ENCODE data around the gene PLA1A.
A peak's percentile ranks its signal among the peaks of the same experiment; 100 is the strongest.

Gene PLA1A

DNA sequence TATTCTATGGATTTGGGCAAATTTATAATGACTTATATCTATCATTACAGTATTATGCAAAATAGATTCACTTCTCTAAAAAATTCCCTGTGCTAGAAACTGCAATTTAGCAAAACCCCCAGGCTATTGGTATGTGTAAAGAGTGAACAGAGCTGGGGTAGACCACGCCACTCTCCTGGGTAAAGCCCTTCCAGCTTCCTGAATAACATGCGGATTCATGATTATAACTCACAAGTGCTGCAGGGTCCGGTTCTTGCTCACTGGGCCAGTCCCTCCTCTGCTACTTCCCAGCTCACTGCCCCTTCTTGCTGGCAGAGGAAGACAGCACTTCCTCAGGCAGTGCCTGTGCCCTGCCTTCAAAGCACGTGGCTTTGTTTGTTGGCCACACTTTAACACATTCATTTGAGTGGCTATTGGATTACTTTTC lies 42.4 kb upstream of the PLA1A start:
- TF ChIP-seq CTCF (conservative IDR thresholded peaks at IDR 0.05; ENCODE audit: control insufficient read depth, insufficient read depth, low read depth, low read length) = no peak
- H3K4me3 ChIP-seq (ENCODE audit: control insufficient read depth, low read depth, low read length) = no peak overlapping the region
- no peak for DNase-seq (ENCODE audit: low read depth)

DNA sequence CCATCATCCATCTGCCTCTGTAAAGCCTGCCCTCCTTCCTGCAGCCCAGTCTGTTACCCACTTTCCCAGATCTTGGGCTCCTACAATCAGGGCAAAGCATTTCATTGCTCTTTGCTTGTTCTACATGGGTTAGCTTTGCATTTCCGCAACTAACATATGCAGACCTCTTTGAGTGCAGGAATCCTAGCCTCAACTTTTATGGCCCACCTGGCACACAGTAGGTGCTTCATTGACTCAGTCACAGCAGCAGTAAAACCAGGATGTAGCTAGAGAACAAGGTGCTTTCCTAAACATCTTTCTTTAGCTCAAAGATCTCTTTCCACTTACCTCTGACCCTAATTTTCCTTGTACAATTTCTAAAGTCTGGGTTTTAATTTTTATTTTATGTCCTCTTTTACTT lies 41.8 kb upstream of the PLA1A start:
- H3K4me3 ChIP-seq (ENCODE audit: control insufficient read depth, low read depth, low read length) = no peak overlapping the region
- DNase-seq (ENCODE audit: low read depth) = no peak
- no peak for TF ChIP-seq CTCF (conservative IDR thresholded peaks at IDR 0.05; ENCODE audit: control insufficient read depth, insufficient read depth, low read depth, low read length)

- H3K4me3 ChIP-seq (ENCODE audit: control insufficient read depth, low read depth, low read length) = no peak overlapping the region
- TF ChIP-seq CTCF (conservative IDR thresholded peaks at IDR 0.05; ENCODE audit: control insufficient read depth, insufficient read depth, low read depth, low read length) = no peak
- DNase-seq (ENCODE audit: low read depth) = no peak
These were observed 40.4 kb upstream of the PLA1A start for GRCh38 chr3:119557192-119557876.

DNA sequence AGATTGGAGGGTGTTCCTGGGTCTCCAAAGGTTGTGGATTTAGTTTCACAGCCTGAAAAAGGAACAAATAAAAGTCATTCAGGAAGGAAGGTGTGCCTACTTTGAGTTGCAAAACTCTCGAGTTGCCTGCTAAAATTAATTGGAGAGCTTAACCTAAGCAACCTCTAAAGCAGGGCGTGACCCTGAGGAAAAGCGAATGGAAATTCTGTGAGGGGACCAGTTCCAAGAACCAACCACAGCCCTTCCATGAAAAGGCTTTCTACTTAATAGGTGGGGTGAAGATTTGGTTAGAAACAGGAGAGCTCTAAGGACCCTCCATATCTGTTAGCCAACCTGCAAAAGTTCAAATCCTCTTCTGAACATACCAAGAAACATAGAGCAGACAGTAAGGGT lies 39.8 kb upstream of the PLA1A start:
- no peak overlapping the region for H3K4me3 ChIP-seq (ENCODE audit: control insufficient read depth, low read depth, low read length)
- no peak for DNase-seq (ENCODE audit: low read depth)
- no peak for TF ChIP-seq CTCF (conservative IDR thresholded peaks at IDR 0.05; ENCODE audit: control insufficient read depth, insufficient read depth, low read depth, low read length)

DNA sequence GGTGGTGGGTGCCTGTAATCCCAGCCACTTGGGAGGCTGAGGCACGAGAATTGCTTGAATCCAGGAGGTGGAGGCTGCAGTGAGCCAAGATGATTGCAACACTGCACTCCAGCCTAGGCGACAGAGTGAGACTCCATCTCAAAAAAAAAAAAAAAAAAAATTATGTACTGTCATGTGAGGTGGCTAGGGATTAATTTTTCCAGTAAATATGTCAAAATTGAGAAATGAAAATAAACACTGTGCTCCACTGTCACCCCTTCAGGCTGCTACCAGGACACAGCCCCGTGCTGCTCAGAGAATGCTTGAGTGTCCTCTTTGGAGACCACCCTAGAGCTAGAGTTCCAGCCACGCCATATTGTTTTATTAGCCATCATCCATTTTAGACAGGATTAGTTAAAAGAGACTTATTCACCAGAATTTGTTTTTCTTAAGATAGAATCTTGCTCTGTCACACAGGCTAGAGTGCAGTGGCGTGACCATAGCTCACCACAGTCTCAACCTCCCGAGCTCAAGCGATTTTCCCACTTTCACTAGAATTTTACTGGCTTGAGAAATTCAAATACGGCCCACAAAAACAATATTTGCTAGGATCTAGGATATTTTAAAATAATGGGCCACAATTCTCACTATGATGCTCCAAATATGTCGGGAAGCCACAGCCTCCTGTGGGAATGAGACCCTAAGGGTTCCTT lies 38.9 kb upstream of the PLA1A start:
- no peak overlapping the region for H3K4me3 ChIP-seq (ENCODE audit: control insufficient read depth, low read depth, low read length)
- TF ChIP-seq CTCF (conservative IDR thresholded peaks at IDR 0.05; ENCODE audit: control insufficient read depth, insufficient read depth, low read depth, low read length) = no peak
- no peak for DNase-seq (ENCODE audit: low read depth)

DNA sequence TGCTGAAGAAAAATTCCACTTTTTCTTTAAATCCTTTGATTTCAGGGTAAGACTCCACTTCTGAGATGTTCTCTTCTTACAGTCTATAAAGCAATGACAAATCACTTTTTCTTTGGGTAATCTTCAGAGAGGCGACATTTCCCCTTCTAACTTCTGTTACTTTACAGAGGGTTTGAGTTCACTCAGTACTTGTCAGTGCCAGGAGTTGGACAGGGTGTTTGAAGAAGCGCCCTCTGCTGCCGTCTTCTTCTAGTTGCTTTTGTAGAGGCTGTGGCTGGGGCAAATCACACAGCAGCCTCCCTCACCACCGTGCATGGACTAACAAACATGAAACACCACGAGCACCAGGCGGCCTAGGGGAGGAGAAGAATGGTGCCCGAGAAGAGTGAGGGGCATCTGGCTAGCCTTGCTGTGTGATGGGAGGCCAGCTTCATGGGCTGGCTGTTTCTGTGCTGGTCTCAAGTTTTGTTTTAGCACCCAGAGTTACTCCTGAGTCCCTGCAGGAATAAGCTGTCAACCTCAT lies 38.2 kb upstream of the PLA1A start, which contains the start of gene CD80:
CD80 (minus strand) TSS at position 174 of the 523 bp plus-strand sequence. CDS start 1,886 bp downstream, outside the sequence.
- DNase-seq (ENCODE audit: low read depth) = peak; percentile 52
- no peak within 1 kb of the TSS for H3K4me3 ChIP-seq (ENCODE audit: control insufficient read depth, low read depth, low read length)

More for the DNA sequence above, 38.2 kb upstream of the PLA1A start, which contains the start of gene CD80:
- TF ChIP-seq CTCF (conservative IDR thresholded peaks at IDR 0.05; ENCODE audit: control insufficient read depth, insufficient read depth, low read depth, low read length) = peak; percentile 40
